Measurements from ENCODE around the gene SGCE.

Gene SGCE

DNA sequence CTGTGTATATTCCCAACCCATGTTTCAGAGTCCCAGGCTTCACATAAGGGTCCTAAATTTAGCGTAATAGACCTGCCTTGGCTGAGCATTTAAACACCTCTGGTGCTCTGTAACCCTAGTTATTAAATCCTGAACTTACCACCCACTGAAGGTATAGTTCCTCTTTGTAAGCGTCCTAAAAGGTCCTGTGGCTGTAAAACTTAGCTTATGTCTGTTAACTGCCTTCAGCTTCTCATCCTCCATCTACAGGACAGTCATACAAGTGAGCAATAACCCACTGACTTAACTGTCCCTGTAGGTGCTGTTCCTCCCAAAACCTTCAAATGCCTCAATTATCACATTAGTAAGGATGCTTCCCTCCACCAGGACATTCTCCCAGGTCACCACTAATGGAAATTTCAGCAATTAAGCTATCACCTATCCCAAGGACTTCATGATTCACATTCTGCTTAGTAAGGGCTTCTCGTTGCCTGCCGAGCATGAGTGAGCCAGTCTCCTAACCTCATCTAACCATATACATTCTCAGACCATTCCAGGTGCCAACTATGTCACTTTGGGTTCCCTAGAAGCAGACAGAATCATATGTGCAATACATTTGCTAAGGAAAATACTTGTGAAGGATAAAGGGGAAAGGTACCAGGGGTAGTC lies 90.6 kb downstream of the SGCE start:
- no peak for DNase-seq (ENCODE audit: low read depth)

DNA sequence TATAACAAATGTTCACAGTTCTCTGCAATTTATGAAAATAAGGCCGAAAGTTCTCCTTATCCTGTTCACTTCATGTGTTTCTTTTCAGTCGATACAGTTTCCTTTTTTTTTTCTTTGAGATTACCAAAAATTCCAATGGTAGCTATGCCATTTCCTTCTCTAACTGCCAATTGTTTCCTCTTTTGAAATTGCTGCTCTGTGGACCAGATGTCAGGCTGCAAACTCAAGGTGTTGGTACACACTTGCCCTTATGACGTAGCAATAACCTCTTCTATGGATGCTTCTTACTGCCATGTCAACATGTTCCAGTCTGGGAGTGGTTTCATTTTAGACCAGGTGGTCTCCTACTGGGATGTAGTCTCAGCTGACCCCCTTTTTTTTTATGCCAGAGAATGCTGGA lies 93.4 kb downstream of the SGCE start:
- no peak for DNase-seq (ENCODE audit: low read depth)

DNA sequence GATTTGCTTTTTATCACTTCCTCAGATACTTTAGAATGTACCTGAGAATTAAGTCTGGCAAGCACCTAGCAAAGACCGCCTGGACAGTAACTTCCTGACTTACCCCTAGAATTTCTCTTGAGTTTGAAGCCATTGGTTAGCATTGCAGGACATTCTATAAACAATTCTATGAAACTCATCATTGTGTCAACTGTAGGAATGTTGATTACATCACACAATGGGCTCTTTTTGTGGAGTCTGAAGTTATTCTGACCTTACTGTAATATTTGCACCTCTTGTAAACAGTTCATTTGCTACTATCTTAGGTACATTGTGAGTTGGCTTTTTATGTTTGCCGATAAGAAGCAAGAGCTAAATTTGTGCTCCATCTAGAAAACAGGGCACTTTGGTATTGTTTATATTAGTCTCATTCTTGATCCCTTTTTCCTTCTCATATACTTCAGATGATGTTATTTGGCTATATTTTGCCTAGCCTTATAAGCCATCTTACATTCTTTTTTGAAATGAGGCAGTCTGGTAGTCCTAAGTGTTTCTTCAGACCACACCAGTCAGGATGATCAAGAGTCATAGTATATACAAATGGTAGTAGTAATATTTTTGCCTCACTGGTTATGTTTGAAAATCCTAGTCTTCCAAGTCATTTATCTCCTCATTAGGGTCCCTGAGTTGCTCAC lies 94.0 kb downstream of the SGCE start:
- DNase-seq (ENCODE audit: low read depth): no peak

- no peak for DNase-seq (ENCODE audit: low read depth)
These were observed 96.0 kb downstream of the SGCE start for GRCh38 chr7:94559972-94560371.

DNA sequence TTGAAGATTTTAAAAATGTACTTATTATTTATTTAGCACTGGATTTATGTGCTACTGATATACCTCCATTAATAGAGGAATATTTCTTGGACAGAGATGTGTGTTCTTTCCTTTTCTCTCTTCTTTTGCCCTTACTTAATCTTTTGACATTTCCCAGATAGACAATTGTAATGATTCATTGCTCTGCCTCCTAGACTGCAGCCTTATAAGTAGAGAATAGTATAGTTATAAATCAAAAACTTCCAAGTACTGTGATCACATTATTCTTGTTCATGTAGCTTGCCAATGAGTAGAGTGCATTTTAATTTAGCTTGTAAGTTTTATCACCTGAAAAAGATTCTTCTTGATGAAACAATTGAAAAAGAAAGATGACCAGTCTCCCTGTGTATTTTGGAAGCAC lies 98.7 kb downstream of the SGCE start:
- no peak for DNase-seq (ENCODE audit: low read depth)

DNA sequence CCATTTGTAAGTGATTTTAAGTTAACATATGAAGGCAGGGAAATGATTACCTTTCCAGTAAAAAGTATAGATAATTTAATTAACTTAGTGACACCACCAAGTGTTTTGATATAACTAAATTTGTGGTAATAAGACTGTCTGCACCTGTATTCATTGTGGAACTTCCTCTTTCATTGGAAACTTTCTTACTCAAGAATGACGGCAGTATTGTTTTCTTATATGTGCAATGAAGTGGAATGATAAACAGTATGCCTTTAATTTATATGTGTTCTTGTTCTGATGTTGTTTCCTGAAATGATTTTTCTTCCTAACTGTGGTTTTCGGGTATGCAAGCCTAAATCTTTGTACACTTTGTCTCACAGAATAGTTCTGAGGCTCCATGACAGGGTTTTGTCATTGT lies 99.9 kb downstream of the SGCE start:
- DNase-seq (ENCODE audit: low read depth): no peak

DNA sequence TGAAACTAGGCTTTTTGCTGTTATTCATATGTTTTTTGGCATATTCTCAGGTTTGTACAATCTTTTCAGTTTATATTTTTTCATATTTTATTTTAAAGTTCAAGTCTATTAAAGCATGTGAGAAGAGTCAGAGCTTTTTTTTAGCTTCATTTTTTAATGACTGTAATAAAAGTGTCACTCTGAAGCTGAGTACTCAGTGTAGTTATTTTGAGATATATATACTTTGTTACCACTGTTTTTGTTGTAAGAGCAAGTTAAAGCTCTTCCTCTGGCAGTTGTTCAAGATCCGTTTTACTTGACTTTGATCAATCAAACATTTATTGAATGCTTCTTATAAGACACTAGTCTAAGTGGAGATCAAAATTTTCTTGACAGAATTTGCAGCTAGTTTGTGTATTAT lies 108.8 kb downstream of the SGCE start:
- DNase-seq (ENCODE audit: low read depth): no peak

DNA sequence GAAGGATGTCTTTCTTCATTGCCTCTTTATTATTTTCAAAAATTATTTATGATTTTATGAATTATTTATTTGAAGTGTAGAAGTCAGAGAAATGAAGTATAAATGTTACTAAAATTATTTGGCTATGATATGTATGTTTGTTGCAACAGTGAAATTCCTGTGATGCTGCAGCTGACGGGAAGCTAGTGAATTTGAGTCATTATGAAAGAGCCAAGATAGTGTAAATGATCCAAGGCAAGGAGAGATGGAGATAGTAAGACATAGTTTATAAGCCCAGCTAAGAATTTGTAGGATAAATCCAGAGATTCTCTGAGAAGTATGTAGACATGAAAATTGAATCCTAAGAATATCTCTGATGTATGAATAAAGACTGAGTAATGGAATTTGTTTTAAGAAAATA lies 115.5 kb downstream of the SGCE start:
- DNase-seq (ENCODE audit: low read depth): no peak
